Activated naive CD8-positive, alpha-beta T cell (primary cell): ENCODE results near the gene B3GNT4.
A peak's percentile ranks its signal among the peaks of the same experiment; 100 is the strongest.
"Not testable (repeated sequence)": the region's sequence is repeated elsewhere in the genome, so short reads cannot be mapped to it uniquely, and the experiment has no call there.

ENCODE experiments used
- H3K27ac Mint-ChIP-seq: one replicate; pipeline ENCODE4 v1.8.0; 2021; ENCODE audit warnings: mixed read lengths
- H3K27me3 Mint-ChIP-seq: one replicate; pipeline ENCODE4 v1.8.0; 2021; ENCODE audit warnings: mixed read lengths
- H3K36me3 Mint-ChIP-seq: one replicate; pipeline ENCODE4 v1.8.0; 2021; ENCODE audit warnings: mixed read lengths
- H3K4me1 Mint-ChIP-seq: one replicate; pipeline ENCODE4 v1.8.0; 2021; ENCODE audit warnings: low read depth, mixed read lengths
- H3K4me3 Mint-ChIP-seq: one replicate; pipeline ENCODE4 v1.8.0; 2021; ENCODE audit warnings: mild to moderate bottlenecking, mixed read lengths
- H3K9me3 Mint-ChIP-seq: one replicate; pipeline ENCODE4 v1.8.0; 2021; ENCODE audit warnings: low read depth, mixed read lengths

B3GNT4 gene

GRCh38 chr12:122226366-122227125, 23.0 kb downstream of the B3GNT4 start:
- no peak overlapping the region for H3K27ac Mint-ChIP-seq
- peaks cover 5% of the 10 kb centered on the region for H3K36me3 Mint-ChIP-seq
- H3K9me3 Mint-ChIP-seq = no peaks in the 10 kb centered on the region
- no peaks in the 10 kb centered on the region for H3K27me3 Mint-ChIP-seq
- peak overlapping the region; percentile 88 for H3K4me3 Mint-ChIP-seq
- peaks cover 43% of the 10 kb centered on the region for H3K4me1 Mint-ChIP-seq

GRCh38 chr12:122227341-122227740, 23.8 kb downstream of the B3GNT4 start:
- Mint-ChIP-seq H3K4me3 (peak overlapping the region; percentile 82), H3K27me3 (no peaks in the 10 kb centered on the region)

GRCh38 chr12:122228092-122228491, 24.6 kb downstream of the B3GNT4 start:
- Mint-ChIP-seq H3K4me3 (peak overlapping the region; percentile 42), H3K36me3 (peaks cover 6% of the 10 kb centered on the region), H3K9me3 (no peaks in the 10 kb centered on the region), H3K4me1 (peaks cover 33% of the 10 kb centered on the region), H3K27me3 (no peaks in the 10 kb centered on the region), H3K27ac (no peak overlapping the region)

More at GRCh38 chr12:122227341-122227740, 23.8 kb downstream of the B3GNT4 start:
- Mint-ChIP-seq H3K36me3 (peaks cover 6% of the 10 kb centered on the region), H3K4me1 (peaks cover 37% of the 10 kb centered on the region), H3K27ac (no peak overlapping the region), H3K9me3 (no peaks in the 10 kb centered on the region)

GRCh38 chr12:122230798-122231197, 27.3 kb downstream of the B3GNT4 start:
- Mint-ChIP-seq H3K9me3 (no peaks in the 10 kb centered on the region), H3K4me3 (no peak overlapping the region), H3K36me3 (peaks cover 4% of the 10 kb centered on the region), H3K4me1 (peaks cover 18% of the 10 kb centered on the region), H3K27me3 (no peaks in the 10 kb centered on the region), H3K27ac (no peak overlapping the region)

GRCh38 chr12:122232691-122233090, 29.2 kb downstream of the B3GNT4 start:
- Mint-ChIP-seq H3K27me3 (no peaks in the 10 kb centered on the region), H3K9me3 (no peaks in the 10 kb centered on the region), H3K36me3 (peaks cover 7% of the 10 kb centered on the region), H3K27ac (no peak overlapping the region), H3K4me1 (peaks cover 6% of the 10 kb centered on the region), H3K4me3 (no peak overlapping the region)

- no peaks in the 10 kb centered on the region for H3K4me1 Mint-ChIP-seq
These were observed 32.2 kb downstream of the B3GNT4 start for GRCh38 chr12:122235741-122236140.

GRCh38 chr12:122238861-122239260, 35.4 kb downstream of the B3GNT4 start:
- Mint-ChIP-seq H3K4me1 (peaks cover 2% of the 10 kb centered on the region), H3K27ac (no peak overlapping the region), H3K9me3 (no peaks in the 10 kb centered on the region), H3K4me3 (no peak overlapping the region), H3K36me3 (peaks cover 9% of the 10 kb centered on the region), H3K27me3 (no peaks in the 10 kb centered on the region)

More at GRCh38 chr12:122235741-122236140, 32.2 kb downstream of the B3GNT4 start:
- no peak overlapping the region for H3K27ac Mint-ChIP-seq
- H3K4me3 Mint-ChIP-seq = no peak overlapping the region
- no peaks in the 10 kb centered on the region for H3K27me3 Mint-ChIP-seq
- H3K36me3 Mint-ChIP-seq = peaks cover 10% of the 10 kb centered on the region
- H3K9me3 Mint-ChIP-seq = no peaks in the 10 kb centered on the region

GRCh38 chr12:122243965-122244364, 40.5 kb downstream of the B3GNT4 start:
- peak overlapping the region; percentile 77 for H3K27ac Mint-ChIP-seq
- no peaks in the 10 kb centered on the region for H3K9me3 Mint-ChIP-seq
- peak overlapping the region; percentile 76 for H3K4me3 Mint-ChIP-seq
- no peaks in the 10 kb centered on the region for H3K27me3 Mint-ChIP-seq
- H3K36me3 Mint-ChIP-seq = peaks cover 9% of the 10 kb centered on the region
- H3K4me1 Mint-ChIP-seq = peaks cover 21% of the 10 kb centered on the region

- Mint-ChIP-seq H3K4me1 (peaks cover 21% of the 10 kb centered on the region), H3K27ac (peak overlapping the region; percentile 36), H3K9me3 (no peaks in the 10 kb centered on the region), H3K36me3 (peaks cover 11% of the 10 kb centered on the region), H3K4me3 (peak overlapping the region; percentile 76), H3K27me3 (no peaks in the 10 kb centered on the region)
These were observed 41.3 kb downstream of the B3GNT4 start for GRCh38 chr12:122244565-122245371.

GRCh38 chr12:122245553-122245952, 42.0 kb downstream of the B3GNT4 start:
- no peaks in the 10 kb centered on the region for H3K9me3 Mint-ChIP-seq
- peaks cover 21% of the 10 kb centered on the region for H3K4me1 Mint-ChIP-seq
- H3K27me3 Mint-ChIP-seq = no peaks in the 10 kb centered on the region
- peak overlapping the region; percentile 34 for H3K27ac Mint-ChIP-seq
- H3K4me3 Mint-ChIP-seq = no peak overlapping the region
- H3K36me3 Mint-ChIP-seq = peaks cover 12% of the 10 kb centered on the region

GRCh38 chr12:122250047-122250446, 46.5 kb downstream of the B3GNT4 start:
- peaks cover 11% of the 10 kb centered on the region for H3K36me3 Mint-ChIP-seq
- H3K4me1 Mint-ChIP-seq = peaks cover 9% of the 10 kb centered on the region
- H3K4me3 Mint-ChIP-seq = no peak overlapping the region
- H3K9me3 Mint-ChIP-seq = no peaks in the 10 kb centered on the region
- H3K27ac Mint-ChIP-seq = no peak overlapping the region
- no peaks in the 10 kb centered on the region for H3K27me3 Mint-ChIP-seq

GRCh38 chr12:122250536-122250935, 47.0 kb downstream of the B3GNT4 start:
- no peak overlapping the region for H3K27ac Mint-ChIP-seq

GRCh38 chr12:122258462-122258861, 55.0 kb downstream of the B3GNT4 start:
- H3K27ac Mint-ChIP-seq, H3K4me3 Mint-ChIP-seq, H3K36me3 Mint-ChIP-seq, H3K27me3 Mint-ChIP-seq, H3K9me3 Mint-ChIP-seq: not testable (repeated sequence)
- H3K4me1 Mint-ChIP-seq = peaks cover 15% of the 10 kb centered on the region

More at GRCh38 chr12:122250536-122250935, 47.0 kb downstream of the B3GNT4 start:
- peaks cover 7% of the 10 kb centered on the region for H3K4me1 Mint-ChIP-seq
- H3K36me3 Mint-ChIP-seq = peaks cover 11% of the 10 kb centered on the region
- no peaks in the 10 kb centered on the region for H3K27me3 Mint-ChIP-seq
- H3K4me3 Mint-ChIP-seq = no peak overlapping the region
- H3K9me3 Mint-ChIP-seq = no peaks in the 10 kb centered on the region
